ENCODE measurements around the gene MKKS.

Gene MKKS

GRCh38 chr20:10465135-10465534, 31.1 kb upstream of the MKKS start:
- H3K27me3 ChIP-seq (ENCODE audit: low read depth, low read length): no peaks in the 10 kb centered on the region
- H3K36me3 ChIP-seq (replicated peaks; ENCODE audit: low read depth, low read length): peaks cover 10% of the 10 kb centered on the region
- peaks cover 13% of the 10 kb centered on the region for H3K4me1 ChIP-seq (ENCODE audit: low read length)
- no peaks in the 10 kb centered on the region for H4K20me1 ChIP-seq (ENCODE audit: insufficient read depth, low read length)
- H3K4me2 ChIP-seq (ENCODE audit: low read length): no peak overlapping the region
- H3K27ac ChIP-seq (ENCODE audit: low read length): no peak overlapping the region
- no peak for TF ChIP-seq EZH2phosphoT487 (IDR thresholded peaks at IDR 0.05; ENCODE audit: low read depth)
- TF ChIP-seq, protein P1, sequence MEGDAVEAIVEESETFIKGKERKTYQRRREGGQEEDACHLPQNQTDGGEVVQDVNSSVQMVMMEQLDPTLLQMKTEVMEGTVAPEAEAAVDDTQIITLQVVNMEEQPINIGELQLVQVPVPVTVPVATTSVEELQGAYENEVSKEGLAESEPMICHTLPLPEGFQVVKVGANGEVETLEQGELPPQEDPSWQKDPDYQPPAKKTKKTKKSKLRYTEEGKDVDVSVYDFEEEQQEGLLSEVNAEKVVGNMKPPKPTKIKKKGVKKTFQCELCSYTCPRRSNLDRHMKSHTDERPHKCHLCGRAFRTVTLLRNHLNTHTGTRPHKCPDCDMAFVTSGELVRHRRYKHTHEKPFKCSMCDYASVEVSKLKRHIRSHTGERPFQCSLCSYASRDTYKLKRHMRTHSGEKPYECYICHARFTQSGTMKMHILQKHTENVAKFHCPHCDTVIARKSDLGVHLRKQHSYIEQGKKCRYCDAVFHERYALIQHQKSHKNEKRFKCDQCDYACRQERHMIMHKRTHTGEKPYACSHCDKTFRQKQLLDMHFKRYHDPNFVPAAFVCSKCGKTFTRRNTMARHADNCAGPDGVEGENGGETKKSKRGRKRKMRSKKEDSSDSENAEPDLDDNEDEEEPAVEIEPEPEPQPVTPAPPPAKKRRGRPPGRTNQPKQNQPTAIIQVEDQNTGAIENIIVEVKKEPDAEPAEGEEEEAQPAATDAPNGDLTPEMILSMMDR (IDR thresholded peaks at IDR 0.05; ENCODE audit: low read depth, low read length): no peak
- H3K79me2 ChIP-seq (ENCODE audit: low read length): peaks cover 3% of the 10 kb centered on the region; the same call in 1 of the 2 replicates
- 0 out of 2 replicates have a peak, but pooled peaks cover 4% of the 10 kb centered on the region for H3K9me3 ChIP-seq (ENCODE audit: insufficient read depth, low read length)
- no peak overlapping the region for H3K4me3 ChIP-seq (ENCODE audit: low read length)
- H3K9ac ChIP-seq (ENCODE audit: low read length): no peak overlapping the region
- no peak overlapping the region for H2AFZ ChIP-seq (ENCODE audit: low read depth, low read length)

- Histone ChIP-seq H3K4me1 (ENCODE audit: low read length) (peaks cover 10% of the 10 kb centered on the region), H2AFZ (ENCODE audit: low read depth, low read length) (no peak overlapping the region)
- TF ChIP-seq, protein P1 (IDR thresholded peaks at IDR 0.05; ENCODE audit: low read depth, low read length): no peak
- no peak for TF ChIP-seq EZH2phosphoT487 (IDR thresholded peaks at IDR 0.05; ENCODE audit: low read depth)
Observed at GRCh38 chr20:10463622-10464021, 29.6 kb upstream of the MKKS start.

GRCh38 chr20:10462516-10462915, 28.5 kb upstream of the MKKS start:
- no peak overlapping the region for H3K9ac ChIP-seq (ENCODE audit: low read length)
- H4K20me1 ChIP-seq (ENCODE audit: insufficient read depth, low read length): no peaks in the 10 kb centered on the region
- 0 out of 2 replicates have a peak, but pooled peaks cover 5% of the 10 kb centered on the region for H3K9me3 ChIP-seq (ENCODE audit: insufficient read depth, low read length)
- H3K27ac ChIP-seq (ENCODE audit: low read length): no peak overlapping the region
- H3K4me3 ChIP-seq (ENCODE audit: low read length): no peak overlapping the region
- H3K27me3 ChIP-seq (ENCODE audit: low read depth, low read length): no peaks in the 10 kb centered on the region
- no peak overlapping the region for H3K4me2 ChIP-seq (ENCODE audit: low read length)
- peaks cover 10% of the 10 kb centered on the region for H3K4me1 ChIP-seq (ENCODE audit: low read length)
- no peak for TF ChIP-seq EZH2phosphoT487 (IDR thresholded peaks at IDR 0.05; ENCODE audit: low read depth)
- TF ChIP-seq, protein P1 (IDR thresholded peaks at IDR 0.05; ENCODE audit: low read depth, low read length): no peak
- peaks cover 16% of the 10 kb centered on the region for H3K36me3 ChIP-seq (replicated peaks; ENCODE audit: low read depth, low read length)
- H2AFZ ChIP-seq (ENCODE audit: low read depth, low read length): no peak overlapping the region
- H3K79me2 ChIP-seq (ENCODE audit: low read length): peaks cover 6% of the 10 kb centered on the region; the same call in 1 of the 2 replicates

More at GRCh38 chr20:10463622-10464021, 29.6 kb upstream of the MKKS start:
- Histone ChIP-seq H3K9ac (ENCODE audit: low read length) (no peak overlapping the region), H3K4me3 (ENCODE audit: low read length) (no peak overlapping the region), H3K36me3 (replicated peaks; ENCODE audit: low read depth, low read length) (peaks cover 16% of the 10 kb centered on the region), H3K27ac (ENCODE audit: low read length) (no peak overlapping the region), H3K27me3 (ENCODE audit: low read depth, low read length) (no peaks in the 10 kb centered on the region), H4K20me1 (ENCODE audit: insufficient read depth, low read length) (no peaks in the 10 kb centered on the region), H3K4me2 (ENCODE audit: low read length) (no peak overlapping the region), H3K9me3 (ENCODE audit: insufficient read depth, low read length) (0 out of 2 replicates have a peak, but pooled peaks cover 5% of the 10 kb centered on the region), H3K79me2 (ENCODE audit: low read length) (peaks cover 6% of the 10 kb centered on the region; the same call in 1 of the 2 replicates)

DNA sequence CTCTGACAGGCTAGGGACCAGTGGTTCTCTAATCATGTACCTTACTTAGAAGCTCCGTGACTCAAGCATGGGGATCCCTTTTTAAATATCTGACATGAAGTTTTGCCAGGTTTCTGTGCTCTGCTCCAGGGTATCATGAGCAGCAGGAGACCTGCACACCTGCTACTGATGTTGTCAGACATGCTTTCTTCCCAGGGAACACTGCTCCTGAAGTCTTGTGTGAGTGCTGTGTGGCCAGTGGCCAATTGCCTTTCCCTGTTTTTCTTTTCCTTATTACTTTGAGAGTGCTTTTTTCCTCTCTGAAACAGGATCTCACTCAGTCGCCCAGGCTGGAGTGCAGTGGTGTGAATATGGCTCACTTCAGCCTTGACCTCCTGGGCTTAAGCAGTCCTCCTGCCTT, 27.5 kb upstream of the MKKS start:
- 0 out of 2 replicates have a peak, but pooled peaks cover 5% of the 10 kb centered on the region for H3K9me3 ChIP-seq (ENCODE audit: insufficient read depth, low read length)
- H2AFZ ChIP-seq (ENCODE audit: low read depth, low read length): no peak overlapping the region
- H3K36me3 ChIP-seq (replicated peaks; ENCODE audit: low read depth, low read length): peaks cover 16% of the 10 kb centered on the region
- H3K27me3 ChIP-seq (ENCODE audit: low read depth, low read length): no peaks in the 10 kb centered on the region
- no peaks in the 10 kb centered on the region for H4K20me1 ChIP-seq (ENCODE audit: insufficient read depth, low read length)
- no peak overlapping the region for H3K4me3 ChIP-seq (ENCODE audit: low read length)
- no peak overlapping the region for H3K27ac ChIP-seq (ENCODE audit: low read length)
- H3K4me2 ChIP-seq (ENCODE audit: low read length): no peak overlapping the region
- H3K9ac ChIP-seq (ENCODE audit: low read length): no peak overlapping the region
- TF ChIP-seq EZH2phosphoT487 (IDR thresholded peaks at IDR 0.05; ENCODE audit: low read depth): no peak
- TF ChIP-seq, protein P1 (IDR thresholded peaks at IDR 0.05; ENCODE audit: low read depth, low read length): no peak
- H3K4me1 ChIP-seq (ENCODE audit: low read length): peaks cover 10% of the 10 kb centered on the region
- peaks cover 6% of the 10 kb centered on the region; the same call in 1 of the 2 replicates for H3K79me2 ChIP-seq (ENCODE audit: low read length)
